Liver (tissue), 3 donors: Measurements from ENCODE around the gene RAP1GAP2.

ENCODE experiments used
- EGR1 ChIP-seq, 2 donors: IDR thresholded peaks; 2 replicates each; pipeline ENCODE4 v1.6.1; 2016 to 2018; ENCODE audit warnings: antibody characterized with exemption in 2 of 2, low read depth in 2 of 2
- FOXA1 ChIP-seq: IDR thresholded peaks from 2 replicates; pipeline ENCODE4 v1.6.1; 2016; ENCODE audit warnings: antibody characterized with exemption
- GABPA ChIP-seq, 2 donors: IDR thresholded peaks in 1 of 2; conservative IDR thresholded peaks in 1 of 2; 2 replicates each; pipeline ENCODE4 v1.6.1; 2016; ENCODE audit warnings: antibody characterized with exemption in 2 of 2, mild to moderate bottlenecking in 1 of 2, moderate library complexity in 1 of 2
- HNF4A ChIP-seq, 2 donors: conservative IDR thresholded peaks; 2 replicates each; pipeline ENCODE4 v1.6.1; 2016; ENCODE audit warnings: antibody characterized with exemption in 2 of 2, mild to moderate bottlenecking in 2 of 2
- JUND ChIP-seq, 2 donors: IDR thresholded peaks; 2 replicates each; pipeline ENCODE4 v1.6.1; 2016; ENCODE audit warnings: antibody characterized with exemption in 2 of 2
- RAD21 ChIP-seq, 2 donors: IDR thresholded peaks; 2 replicates each; pipeline ENCODE4 v1.6.1; 2016; ENCODE audit warnings: antibody characterized with exemption in 2 of 2, mild to moderate bottlenecking in 2 of 2
- SP1 ChIP-seq: IDR thresholded peaks from 2 replicates; pipeline ENCODE4 v1.6.1; 2018; ENCODE audit warnings: antibody characterized with exemption, mild to moderate bottlenecking
- TAF1 ChIP-seq: conservative IDR thresholded peaks from 2 replicates; pipeline ENCODE4 v1.6.1; 2016; ENCODE audit warnings: antibody characterized with exemption, mild to moderate bottlenecking
- YY1 ChIP-seq: IDR thresholded peaks from 2 replicates; pipeline ENCODE4 v1.6.1; 2016; ENCODE audit warnings: antibody characterized with exemption, mild to moderate bottlenecking
- TF ChIP-seq, protein P1 (sequence below): fragments of 150-350 bp; IDR thresholded peaks from 2 replicates; pipeline ENCODE4 v1.5.1; 2017; ENCODE audit warnings: improper control_type of control experiment, low read depth, low read length; ENCODE audit not compliant: missing input control
- TF ChIP-seq, protein P2 (sequence below): IDR thresholded peaks from 2 replicates; pipeline ENCODE4 v1.6.1; 2016; ENCODE audit warnings: antibody characterized with exemption, mild to moderate bottlenecking
- TF ChIP-seq, protein P3 (sequence below): IDR thresholded peaks from 2 replicates; pipeline ENCODE4 v1.6.1; 2016; ENCODE audit warnings: antibody characterized with exemption
- TF ChIP-seq, protein P4 (sequence below): IDR thresholded peaks from 2 replicates; pipeline ENCODE4 v1.6.1; 2016; ENCODE audit warnings: antibody characterized with exemption
- donor health status: healthy.
- donor health status: healthy.

DNA sequence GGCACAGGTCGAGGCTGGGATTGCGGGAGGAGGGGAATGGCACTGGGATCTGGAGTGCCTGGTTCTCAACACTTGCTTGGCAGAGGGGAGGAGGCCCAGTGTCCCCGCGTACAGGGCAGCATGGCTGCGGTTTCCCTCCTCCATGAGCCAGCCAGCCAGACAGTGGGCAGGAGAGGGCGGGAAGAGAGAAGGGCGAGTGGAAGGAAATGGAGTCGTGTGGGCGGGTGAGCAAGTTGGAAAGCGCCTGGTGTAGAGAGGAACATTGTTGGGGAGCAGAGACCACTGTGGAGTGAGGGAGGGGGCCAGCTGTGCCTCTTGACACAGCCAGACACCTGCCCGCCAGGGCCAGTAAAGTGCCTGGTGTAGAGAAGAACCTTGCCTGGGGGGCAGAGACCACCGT is 136.7 kb downstream of the RAP1GAP2 start:
- TF ChIP-seq, protein P1, sequence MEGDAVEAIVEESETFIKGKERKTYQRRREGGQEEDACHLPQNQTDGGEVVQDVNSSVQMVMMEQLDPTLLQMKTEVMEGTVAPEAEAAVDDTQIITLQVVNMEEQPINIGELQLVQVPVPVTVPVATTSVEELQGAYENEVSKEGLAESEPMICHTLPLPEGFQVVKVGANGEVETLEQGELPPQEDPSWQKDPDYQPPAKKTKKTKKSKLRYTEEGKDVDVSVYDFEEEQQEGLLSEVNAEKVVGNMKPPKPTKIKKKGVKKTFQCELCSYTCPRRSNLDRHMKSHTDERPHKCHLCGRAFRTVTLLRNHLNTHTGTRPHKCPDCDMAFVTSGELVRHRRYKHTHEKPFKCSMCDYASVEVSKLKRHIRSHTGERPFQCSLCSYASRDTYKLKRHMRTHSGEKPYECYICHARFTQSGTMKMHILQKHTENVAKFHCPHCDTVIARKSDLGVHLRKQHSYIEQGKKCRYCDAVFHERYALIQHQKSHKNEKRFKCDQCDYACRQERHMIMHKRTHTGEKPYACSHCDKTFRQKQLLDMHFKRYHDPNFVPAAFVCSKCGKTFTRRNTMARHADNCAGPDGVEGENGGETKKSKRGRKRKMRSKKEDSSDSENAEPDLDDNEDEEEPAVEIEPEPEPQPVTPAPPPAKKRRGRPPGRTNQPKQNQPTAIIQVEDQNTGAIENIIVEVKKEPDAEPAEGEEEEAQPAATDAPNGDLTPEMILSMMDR: no peak
- TF ChIP-seq GABPA (IDR thresholded peaks at IDR 0.05 in 1 of 2, conservative IDR thresholded peaks at IDR 0.05 in 1 of 2): no peak
- TF ChIP-seq, protein P2, sequence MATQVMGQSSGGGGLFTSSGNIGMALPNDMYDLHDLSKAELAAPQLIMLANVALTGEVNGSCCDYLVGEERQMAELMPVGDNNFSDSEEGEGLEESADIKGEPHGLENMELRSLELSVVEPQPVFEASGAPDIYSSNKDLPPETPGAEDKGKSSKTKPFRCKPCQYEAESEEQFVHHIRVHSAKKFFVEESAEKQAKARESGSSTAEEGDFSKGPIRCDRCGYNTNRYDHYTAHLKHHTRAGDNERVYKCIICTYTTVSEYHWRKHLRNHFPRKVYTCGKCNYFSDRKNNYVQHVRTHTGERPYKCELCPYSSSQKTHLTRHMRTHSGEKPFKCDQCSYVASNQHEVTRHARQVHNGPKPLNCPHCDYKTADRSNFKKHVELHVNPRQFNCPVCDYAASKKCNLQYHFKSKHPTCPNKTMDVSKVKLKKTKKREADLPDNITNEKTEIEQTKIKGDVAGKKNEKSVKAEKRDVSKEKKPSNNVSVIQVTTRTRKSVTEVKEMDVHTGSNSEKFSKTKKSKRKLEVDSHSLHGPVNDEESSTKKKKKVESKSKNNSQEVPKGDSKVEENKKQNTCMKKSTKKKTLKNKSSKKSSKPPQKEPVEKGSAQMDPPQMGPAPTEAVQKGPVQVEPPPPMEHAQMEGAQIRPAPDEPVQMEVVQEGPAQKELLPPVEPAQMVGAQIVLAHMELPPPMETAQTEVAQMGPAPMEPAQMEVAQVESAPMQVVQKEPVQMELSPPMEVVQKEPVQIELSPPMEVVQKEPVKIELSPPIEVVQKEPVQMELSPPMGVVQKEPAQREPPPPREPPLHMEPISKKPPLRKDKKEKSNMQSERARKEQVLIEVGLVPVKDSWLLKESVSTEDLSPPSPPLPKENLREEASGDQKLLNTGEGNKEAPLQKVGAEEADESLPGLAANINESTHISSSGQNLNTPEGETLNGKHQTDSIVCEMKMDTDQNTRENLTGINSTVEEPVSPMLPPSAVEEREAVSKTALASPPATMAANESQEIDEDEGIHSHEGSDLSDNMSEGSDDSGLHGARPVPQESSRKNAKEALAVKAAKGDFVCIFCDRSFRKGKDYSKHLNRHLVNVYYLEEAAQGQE: no peak
- TF ChIP-seq TAF1: no peak
- no peak for TF ChIP-seq EGR1 (IDR thresholded peaks at IDR 0.05; ENCODE audit: low read depth in 2 of 2)
- no peak for TF ChIP-seq RAD21 (IDR thresholded peaks at IDR 0.05)
- no peak for TF ChIP-seq SP1
- TF ChIP-seq, protein P3, sequence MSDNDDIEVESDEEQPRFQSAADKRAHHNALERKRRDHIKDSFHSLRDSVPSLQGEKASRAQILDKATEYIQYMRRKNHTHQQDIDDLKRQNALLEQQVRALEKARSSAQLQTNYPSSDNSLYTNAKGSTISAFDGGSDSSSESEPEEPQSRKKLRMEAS: no peak
- TF ChIP-seq, protein P4, sequence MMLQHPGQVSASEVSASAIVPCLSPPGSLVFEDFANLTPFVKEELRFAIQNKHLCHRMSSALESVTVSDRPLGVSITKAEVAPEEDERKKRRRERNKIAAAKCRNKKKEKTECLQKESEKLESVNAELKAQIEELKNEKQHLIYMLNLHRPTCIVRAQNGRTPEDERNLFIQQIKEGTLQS: no peak
- TF ChIP-seq JUND (IDR thresholded peaks at IDR 0.05): no peak
- no peak for TF ChIP-seq HNF4A (conservative IDR thresholded peaks at IDR 0.05)
- no peak for TF ChIP-seq YY1
- no peak for TF ChIP-seq FOXA1
